SK-N-MC (cell line): Measurements from ENCODE around the gene TACR1.
"Not testable (repeated sequence)": the region's sequence is repeated elsewhere in the genome, so short reads cannot be mapped to it uniquely, and the experiment has no call there.

Experiments used
- DNase-seq: peaks from one replicate; pipeline ENCODE4 v3.0.0-alpha.2; 2011; ENCODE audit warnings: low read depth, low spot score
- H3K27ac ChIP-seq: fragments of 200-600 bp; sonication (generic); 2 replicates; pipeline ENCODE4 v1.5.1; 2016; ENCODE audit warnings: mixed run types
- H3K36me3 ChIP-seq: fragments of 200-600 bp; sonication (generic); 2 replicates; pipeline ENCODE4 v1.6.1; 2017; ENCODE audit warnings: antibody characterized with exemption, low read length, mixed read lengths; ENCODE audit not compliant: insufficient read depth
- H3K4me3 ChIP-seq: fragments of 200-600 bp; sonication (generic); 2 replicates; pipeline ENCODE4 v1.5.1; 2016
- H3K9ac ChIP-seq: fragments of 200-600 bp; sonication (generic); 2 replicates; pipeline ENCODE4 v1.8.0; 2017; ENCODE audit warnings: mixed run types, mixed read lengths; ENCODE audit not compliant: insufficient read length
- H3K9me3 ChIP-seq: fragments of 200-600 bp; sonication (generic); 2 replicates; pipeline ENCODE4 v1.6.1; 2017; ENCODE audit warnings: low read depth, mild to moderate bottlenecking, antibody characterized with exemption, low read length, moderate library complexity, mixed read lengths
- EZH2 ChIP-seq: fragments of 200-600 bp; sonication (generic); IDR thresholded peaks from one replicate; pipeline ENCODE4 v1.6.1; 2017; ENCODE audit warnings: antibody characterized with exemption
- FOXP2 ChIP-seq: optimal IDR thresholded peaks from 2 replicates; pipeline ENCODE3; 2011; ENCODE audit warnings: mild to moderate bottlenecking, moderate library complexity; ENCODE audit not compliant: insufficient read depth; ENCODE audit errors: extremely low read length, control extremely low read depth
- POLR2AphosphoS5 ChIP-seq: IDR thresholded peaks from 2 replicates; pipeline ENCODE4 v1.6.1; 2012; ENCODE audit warnings: mild to moderate bottlenecking, low read depth, low read length, borderline replicate concordance

Gene TACR1

DNA sequence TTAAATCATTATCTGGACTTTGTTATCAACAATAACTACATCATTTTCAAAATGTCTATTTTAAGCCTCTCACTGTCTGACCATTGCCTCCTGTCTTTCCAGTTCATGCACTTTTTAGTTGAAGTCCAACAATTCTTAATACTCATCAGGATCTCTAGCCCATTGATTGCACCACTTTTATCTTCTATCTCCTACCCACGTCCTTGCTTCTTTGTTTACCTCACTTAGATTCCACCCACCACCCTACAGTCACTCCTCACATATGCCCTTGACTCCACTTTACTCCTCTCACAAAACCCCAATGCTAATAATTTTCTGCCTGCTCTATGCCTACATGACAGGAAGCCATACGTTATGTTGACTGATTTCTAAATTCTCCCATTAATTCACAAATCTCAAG, 21.9 kb downstream of the TACR1 start:
- TF ChIP-seq POLR2AphosphoS5 (no peak), FOXP2 (no peak), EZH2 (no peak)
- Histone ChIP-seq H3K9me3 (no peaks in the 10 kb centered on the region), H3K36me3 (no peaks in the 10 kb centered on the region), H3K4me3 (no peak overlapping the region), H3K9ac (no peak overlapping the region), H3K27ac (no peak overlapping the region)
- DNase-seq, result no peak

DNA sequence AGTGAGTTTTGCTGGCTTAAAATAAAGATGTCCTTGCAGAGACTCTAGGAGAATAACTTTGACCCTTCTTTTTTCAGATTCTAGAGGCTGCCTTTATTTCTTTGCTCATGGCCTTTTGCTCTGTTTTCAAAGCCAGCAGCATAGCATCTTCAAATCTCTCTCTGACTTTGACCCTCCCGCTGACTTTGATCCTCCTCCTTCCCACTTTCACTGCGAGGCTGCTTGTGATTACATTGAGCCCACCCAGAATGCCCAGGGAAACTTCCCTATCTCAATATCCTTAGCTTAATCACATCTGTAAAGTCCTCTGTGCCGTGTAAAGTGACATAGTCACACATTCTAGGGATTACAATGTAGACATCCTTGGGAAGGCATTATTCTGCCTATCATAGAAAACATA, 23.9 kb downstream of the TACR1 start:
- Histone ChIP-seq H3K9me3 (no peaks in the 10 kb centered on the region), H3K36me3 (no peaks in the 10 kb centered on the region), H3K27ac (no peak overlapping the region), H3K4me3 (no peak overlapping the region), H3K9ac (no peak overlapping the region)
- no peak for TF ChIP-seq POLR2AphosphoS5
- no peak for TF ChIP-seq FOXP2
- TF ChIP-seq EZH2, result no peak
- no peak for DNase-seq

DNA sequence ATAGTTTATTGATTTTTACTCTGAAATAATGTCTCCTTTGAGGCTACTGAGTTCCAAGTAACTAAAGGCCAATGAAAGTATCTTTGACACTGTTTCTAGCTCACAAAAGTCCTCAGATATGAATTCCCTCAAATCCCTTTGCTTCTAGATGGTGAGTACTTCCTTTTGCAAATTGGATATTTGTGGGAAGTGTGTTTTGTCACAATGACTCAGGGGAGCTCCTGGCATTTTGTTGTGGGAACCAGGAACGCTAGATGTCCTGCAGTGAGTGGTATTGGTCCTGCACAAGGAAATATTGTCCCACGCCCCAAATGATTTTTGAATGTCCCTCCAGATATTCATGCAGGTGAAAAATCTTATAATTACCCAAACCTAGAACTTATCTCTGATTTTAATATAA, 24.3 kb downstream of the TACR1 start:
- DNase-seq, result no peak
- H3K9ac ChIP-seq, result no peak overlapping the region
- no peak overlapping the region for H3K27ac ChIP-seq
- H3K4me3 ChIP-seq, result no peak overlapping the region
- H3K36me3 ChIP-seq, result no peaks in the 10 kb centered on the region
- TF ChIP-seq FOXP2 (no peak), POLR2AphosphoS5 (no peak), EZH2 (no peak)
- H3K9me3 ChIP-seq, result no peaks in the 10 kb centered on the region

DNA sequence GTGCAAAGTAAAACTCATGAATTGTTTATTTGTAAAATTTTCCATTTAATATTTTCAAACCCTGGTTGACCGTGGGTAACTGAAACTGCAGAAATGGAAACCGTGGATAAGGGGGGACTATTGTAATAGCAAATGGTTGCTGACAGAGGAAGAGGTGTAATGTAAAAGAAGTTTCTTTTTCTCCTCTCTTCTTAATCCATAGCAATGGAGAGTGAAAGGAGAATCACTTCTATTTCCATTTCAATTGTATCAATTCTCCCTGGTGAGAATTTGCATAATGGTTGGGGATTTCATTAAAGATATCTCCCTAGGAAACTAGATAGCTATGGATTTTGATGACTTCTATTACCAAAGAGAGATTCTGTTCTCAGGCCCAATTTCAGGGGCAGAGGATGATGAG, 24.8 kb downstream of the TACR1 start:
- no peak overlapping the region for H3K4me3 ChIP-seq
- no peaks in the 10 kb centered on the region for H3K9me3 ChIP-seq
- H3K27ac ChIP-seq, result no peak overlapping the region
- no peak overlapping the region for H3K9ac ChIP-seq
- DNase-seq, result no peak
- TF ChIP-seq FOXP2, result no peak
- TF ChIP-seq POLR2AphosphoS5, result no peak
- no peaks in the 10 kb centered on the region for H3K36me3 ChIP-seq

DNA sequence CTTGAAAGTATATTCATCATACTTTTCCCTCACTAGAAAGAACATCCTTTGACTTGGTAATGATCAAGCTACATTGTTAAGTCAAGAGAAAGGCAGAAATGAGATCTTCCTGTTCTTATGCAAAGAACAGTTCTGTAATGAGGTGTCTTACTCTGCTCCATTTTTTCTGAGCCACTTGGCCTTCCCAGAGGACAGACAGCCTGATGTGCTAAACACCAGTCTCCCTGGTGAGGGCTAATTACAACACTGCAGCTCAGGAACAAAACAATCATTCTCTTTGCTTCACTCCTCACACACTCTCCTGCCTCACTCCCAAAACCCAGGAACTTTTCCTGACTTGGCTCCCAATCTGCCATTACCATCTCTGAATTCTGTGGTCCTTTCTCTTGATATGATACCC, 25.6 kb downstream of the TACR1 start:
- Histone ChIP-seq H3K9ac (no peak overlapping the region), H3K27ac (no peak overlapping the region), H3K9me3 (no peaks in the 10 kb centered on the region), H3K36me3 (no peaks in the 10 kb centered on the region), H3K4me3 (no peak overlapping the region)
- no peak for DNase-seq
- TF ChIP-seq FOXP2 (no peak), EZH2 (no peak), POLR2AphosphoS5 (no peak)

DNA sequence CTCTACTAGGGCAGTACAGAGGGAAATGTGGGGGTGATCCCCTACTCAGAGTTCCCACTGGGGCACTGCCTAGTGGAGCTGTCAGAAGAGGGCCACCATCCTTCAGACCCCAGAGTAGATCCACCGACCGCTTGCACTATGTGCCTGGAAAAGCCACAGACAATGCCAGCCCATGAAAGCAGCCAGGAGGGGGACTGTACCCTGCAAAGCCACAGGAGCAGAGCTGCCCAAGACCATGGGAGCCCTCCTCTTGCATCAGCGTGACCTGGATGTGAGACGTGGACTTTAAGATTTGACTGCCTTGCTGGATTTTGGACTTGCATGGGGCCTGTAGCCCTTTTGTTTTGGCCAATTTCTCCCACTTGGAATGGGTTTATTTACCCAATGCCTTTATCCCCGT, 27.9 kb downstream of the TACR1 start:
- H3K36me3 ChIP-seq, DNase-seq, H3K9ac ChIP-seq, H3K4me3 ChIP-seq, H3K9me3 ChIP-seq, H3K27ac ChIP-seq: not testable (repeated sequence)

DNA sequence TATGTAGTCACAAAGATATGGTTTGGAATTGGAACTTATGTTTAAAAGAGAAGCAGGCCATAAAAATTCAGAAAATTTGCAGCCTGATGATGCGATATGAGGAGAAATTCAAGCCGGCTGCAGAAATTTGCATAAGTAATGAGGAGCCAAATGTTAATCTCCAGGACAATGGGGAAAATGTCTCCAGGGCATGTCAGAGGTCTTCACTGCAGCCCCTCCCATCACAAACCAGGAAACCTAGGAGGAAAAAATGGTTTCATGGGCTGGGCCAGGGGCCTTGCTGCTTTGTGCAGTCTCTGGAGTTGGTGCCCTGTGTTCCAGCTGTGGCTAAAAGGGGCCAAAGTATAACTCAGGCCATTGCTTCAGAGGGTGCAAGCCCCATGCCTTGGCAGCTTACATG, 28.4 kb downstream of the TACR1 start:
- no peak overlapping the region for H3K9ac ChIP-seq
- no peak overlapping the region for H3K4me3 ChIP-seq
- no peak overlapping the region for H3K27ac ChIP-seq
- no peak for DNase-seq
- no peaks in the 10 kb centered on the region for H3K9me3 ChIP-seq
- no peaks in the 10 kb centered on the region for H3K36me3 ChIP-seq
- TF ChIP-seq EZH2 (no peak), FOXP2 (no peak), POLR2AphosphoS5 (no peak)

DNA sequence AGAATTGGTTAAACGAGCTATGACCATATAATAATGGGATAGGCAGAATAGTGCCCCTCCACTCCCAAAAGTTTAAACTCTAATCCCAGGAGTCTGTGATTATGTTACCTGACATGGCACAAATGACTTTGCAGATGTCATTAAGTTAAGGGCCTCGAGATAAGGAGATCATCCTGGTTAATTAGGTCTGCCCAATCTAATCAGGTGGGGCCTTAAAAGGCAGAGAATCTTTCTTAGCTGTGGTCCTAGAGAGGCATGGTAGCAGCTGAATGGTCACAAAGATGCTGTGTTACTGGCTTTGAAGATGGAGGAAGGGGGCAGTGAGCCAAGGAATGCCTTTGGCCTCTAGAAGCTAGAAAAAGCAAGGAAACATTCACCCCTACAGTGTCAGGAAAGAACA, 31.1 kb downstream of the TACR1 start:
- Histone ChIP-seq H3K4me3 (no peak overlapping the region), H3K9me3 (no peaks in the 10 kb centered on the region), H3K36me3 (no peaks in the 10 kb centered on the region), H3K9ac (no peak overlapping the region), H3K27ac (no peak overlapping the region)
- no peak for DNase-seq
- no peak for TF ChIP-seq EZH2
- no peak for TF ChIP-seq FOXP2

DNA sequence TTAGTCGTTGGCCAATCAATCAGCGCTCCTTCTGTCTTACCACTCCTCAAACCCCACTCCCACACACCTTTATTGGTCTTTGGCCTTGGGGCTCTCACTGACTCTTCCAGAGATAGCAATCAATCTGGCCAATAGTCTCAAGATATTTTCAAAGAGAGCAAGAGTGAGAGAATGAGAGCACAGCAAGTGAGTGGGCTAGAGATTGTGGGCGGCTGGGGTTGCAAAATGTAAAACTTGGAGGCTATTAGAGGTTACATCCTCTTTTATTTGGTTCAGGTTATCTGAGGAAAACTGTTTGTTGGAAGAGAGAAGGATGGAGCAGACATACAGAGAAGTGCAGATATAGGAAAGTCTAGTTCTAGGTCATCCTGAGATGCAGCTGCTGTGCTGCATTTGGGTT, 32.8 kb downstream of the TACR1 start:
- Histone ChIP-seq H3K4me3 (no peak overlapping the region), H3K9ac (no peak overlapping the region), H3K27ac (no peak overlapping the region), H3K9me3 (no peaks in the 10 kb centered on the region), H3K36me3 (no peaks in the 10 kb centered on the region)
- DNase-seq, result no peak
- TF ChIP-seq POLR2AphosphoS5 (no peak), EZH2 (no peak), FOXP2 (no peak)

DNA sequence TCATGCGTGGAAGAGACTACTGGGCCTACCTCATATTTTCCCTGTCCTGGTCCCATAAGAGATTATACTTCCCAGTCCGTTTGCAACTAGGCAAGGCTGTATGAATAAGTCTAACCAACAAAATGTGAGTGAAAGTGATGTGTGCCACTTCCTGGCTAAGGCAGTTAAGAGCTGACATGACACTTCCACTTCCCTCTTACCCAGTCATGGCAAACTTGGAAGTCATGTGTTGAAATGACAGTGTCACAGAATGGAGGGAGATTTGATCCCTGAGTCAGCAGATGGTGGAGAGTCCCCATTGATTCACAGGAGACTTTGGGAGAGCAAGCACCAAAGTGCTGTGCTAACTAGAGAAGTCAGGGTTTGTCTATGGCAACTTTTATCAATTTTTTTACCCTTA, 36.4 kb downstream of the TACR1 start:
- no peak overlapping the region for H3K4me3 ChIP-seq
- TF ChIP-seq EZH2 (no peak), FOXP2 (no peak), POLR2AphosphoS5 (no peak)

More for the DNA sequence above, 36.4 kb downstream of the TACR1 start:
- H3K36me3 ChIP-seq, result no peaks in the 10 kb centered on the region
- no peaks in the 10 kb centered on the region for H3K9me3 ChIP-seq
- no peak overlapping the region for H3K9ac ChIP-seq
- DNase-seq, result no peak
- no peak overlapping the region for H3K27ac ChIP-seq
